Chondrocyte (in vitro differentiated cells): ENCODE measurements around the gene LGMN. TPM values are rescaled to one million over a fixed set of nuclear protein-coding genes. Genes with fewer than 3 reads are reported as not detected.
"Not testable (repeated sequence)": the region's sequence is repeated elsewhere in the genome, so short reads cannot be mapped to it uniquely, and the experiment has no call there.

Experiments
- DNase-seq: peaks from one replicate; pipeline ENCODE4 v3.0.0; 2021; ENCODE audit warnings: mixed read lengths, low spot score
- H3K27ac Mint-ChIP-seq: one replicate; pipeline ENCODE4 v1.8.0; 2021; ENCODE audit warnings: mild to moderate bottlenecking, moderate library complexity, mixed read lengths; ENCODE audit not compliant: unreplicated experiment
- H3K27me3 Mint-ChIP-seq: 2 replicates; pipeline ENCODE4 v1.8.0; 2021; ENCODE audit warnings: low read depth, mixed read lengths
- H3K36me3 Mint-ChIP-seq: 2 replicates; pipeline ENCODE4 v1.8.0; 2021; ENCODE audit warnings: low read depth, mixed read lengths
- H3K4me1 Mint-ChIP-seq: 2 replicates; pipeline ENCODE4 v1.8.0; 2021; ENCODE audit warnings: low read depth, mild to moderate bottlenecking, mixed read lengths
- H3K4me3 Mint-ChIP-seq: one replicate; pipeline ENCODE4 v1.8.0; 2021; ENCODE audit warnings: mild to moderate bottlenecking, moderate library complexity, mixed read lengths; ENCODE audit not compliant: unreplicated experiment
- H3K9me3 Mint-ChIP-seq: 2 replicates; pipeline ENCODE4 v1.8.0; 2021; ENCODE audit warnings: low read depth, mixed read lengths
- total RNA-seq: library from RNA; stranded (reverse); gene quantifications from 3 replicates; pipeline ENCODE4 v1.2.1, GENCODE V29; 2021
- TF ChIP-seq, protein P1 (sequence below): fragments of 200-600 bp; sonication (generic); IDR thresholded peaks from 2 replicates; pipeline ENCODE4 v1.5.0; 2021; ENCODE audit warnings: antibody characterized with exemption, mild to moderate bottlenecking, moderate library complexity

The LGMN gene
- total RNA-seq, 1 donor from 2014 or later: 134 TPM

DNA sequence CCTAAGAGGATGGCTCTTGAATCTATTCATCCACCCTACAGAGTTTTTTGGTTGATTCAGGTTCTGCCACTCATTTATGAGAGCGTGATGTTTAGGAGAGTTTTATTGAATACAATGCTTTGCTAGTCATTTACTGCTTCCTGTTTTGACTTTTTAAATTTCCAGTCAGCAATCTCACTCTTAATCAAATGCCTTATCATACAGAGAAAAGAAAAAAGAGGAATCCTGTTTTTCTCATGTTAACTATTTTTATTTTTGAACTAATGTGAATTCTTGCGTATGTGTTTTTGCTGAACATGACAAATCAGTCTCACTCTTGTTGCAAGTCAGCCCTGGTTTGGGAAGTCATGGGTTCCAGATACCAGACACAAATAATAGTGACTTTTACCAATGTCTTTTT lies 22.1 kb upstream of the LGMN start:
- no peaks in the 10 kb centered on the region for H3K4me1 Mint-ChIP-seq
- H3K27me3 Mint-ChIP-seq: no peaks in the 10 kb centered on the region
- DNase-seq: no peak
- TF ChIP-seq, protein P1, sequence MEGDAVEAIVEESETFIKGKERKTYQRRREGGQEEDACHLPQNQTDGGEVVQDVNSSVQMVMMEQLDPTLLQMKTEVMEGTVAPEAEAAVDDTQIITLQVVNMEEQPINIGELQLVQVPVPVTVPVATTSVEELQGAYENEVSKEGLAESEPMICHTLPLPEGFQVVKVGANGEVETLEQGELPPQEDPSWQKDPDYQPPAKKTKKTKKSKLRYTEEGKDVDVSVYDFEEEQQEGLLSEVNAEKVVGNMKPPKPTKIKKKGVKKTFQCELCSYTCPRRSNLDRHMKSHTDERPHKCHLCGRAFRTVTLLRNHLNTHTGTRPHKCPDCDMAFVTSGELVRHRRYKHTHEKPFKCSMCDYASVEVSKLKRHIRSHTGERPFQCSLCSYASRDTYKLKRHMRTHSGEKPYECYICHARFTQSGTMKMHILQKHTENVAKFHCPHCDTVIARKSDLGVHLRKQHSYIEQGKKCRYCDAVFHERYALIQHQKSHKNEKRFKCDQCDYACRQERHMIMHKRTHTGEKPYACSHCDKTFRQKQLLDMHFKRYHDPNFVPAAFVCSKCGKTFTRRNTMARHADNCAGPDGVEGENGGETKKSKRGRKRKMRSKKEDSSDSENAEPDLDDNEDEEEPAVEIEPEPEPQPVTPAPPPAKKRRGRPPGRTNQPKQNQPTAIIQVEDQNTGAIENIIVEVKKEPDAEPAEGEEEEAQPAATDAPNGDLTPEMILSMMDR: no peak
- no peak overlapping the region for H3K4me3 Mint-ChIP-seq
- H3K9me3 Mint-ChIP-seq: no peaks in the 10 kb centered on the region
- no peaks in the 10 kb centered on the region for H3K36me3 Mint-ChIP-seq
- no peak overlapping the region for H3K27ac Mint-ChIP-seq

DNA sequence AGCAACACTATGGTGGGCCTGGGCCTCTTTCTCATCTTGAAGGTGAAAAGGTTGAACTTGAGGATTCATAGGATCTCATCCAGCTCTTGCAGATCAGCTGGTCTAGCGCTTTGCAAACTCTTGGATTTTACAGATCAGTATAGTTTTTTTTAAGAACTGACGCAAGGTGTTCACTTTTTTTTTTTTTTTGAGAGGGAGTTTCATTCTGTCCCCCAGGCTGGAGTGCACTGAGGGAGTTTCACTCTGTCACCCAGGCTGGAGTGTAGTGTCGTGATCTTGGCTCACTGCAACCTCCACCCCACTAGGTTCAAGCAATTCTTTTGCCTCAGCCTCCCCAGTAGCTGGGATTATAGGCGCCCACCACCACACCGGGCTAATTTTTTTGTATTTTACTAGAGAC lies 20.4 kb upstream of the LGMN start:
- H3K27me3 Mint-ChIP-seq: no peaks in the 10 kb centered on the region
- H3K9me3 Mint-ChIP-seq: no peaks in the 10 kb centered on the region
- TF ChIP-seq, protein P1: no peak
- no peaks in the 10 kb centered on the region for H3K36me3 Mint-ChIP-seq
- DNase-seq: no peak
- H3K27ac Mint-ChIP-seq: no peak overlapping the region
- H3K4me3 Mint-ChIP-seq: no peak overlapping the region
- H3K4me1 Mint-ChIP-seq: no peaks in the 10 kb centered on the region

DNA sequence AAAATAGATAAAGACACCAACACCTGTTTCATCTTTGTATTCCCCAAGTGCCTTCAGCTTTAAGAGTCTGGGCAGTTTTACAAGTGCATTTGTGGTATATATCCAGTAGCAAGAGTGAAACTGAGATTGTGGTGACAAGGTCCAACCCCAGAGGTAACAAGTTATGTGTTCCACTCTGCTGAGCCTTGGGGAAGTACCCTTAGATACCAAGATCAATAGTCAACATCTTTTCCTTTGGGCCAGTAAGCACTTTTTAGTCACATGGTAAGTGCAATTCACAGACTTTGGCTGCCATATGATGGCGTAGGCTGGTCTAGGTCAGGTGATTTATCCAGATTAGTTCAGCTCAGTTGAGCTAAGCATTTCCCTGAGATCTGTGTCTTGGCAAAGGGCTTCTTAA lies 19.8 kb upstream of the LGMN start:
- DNase-seq: not testable (repeated sequence)

DNA sequence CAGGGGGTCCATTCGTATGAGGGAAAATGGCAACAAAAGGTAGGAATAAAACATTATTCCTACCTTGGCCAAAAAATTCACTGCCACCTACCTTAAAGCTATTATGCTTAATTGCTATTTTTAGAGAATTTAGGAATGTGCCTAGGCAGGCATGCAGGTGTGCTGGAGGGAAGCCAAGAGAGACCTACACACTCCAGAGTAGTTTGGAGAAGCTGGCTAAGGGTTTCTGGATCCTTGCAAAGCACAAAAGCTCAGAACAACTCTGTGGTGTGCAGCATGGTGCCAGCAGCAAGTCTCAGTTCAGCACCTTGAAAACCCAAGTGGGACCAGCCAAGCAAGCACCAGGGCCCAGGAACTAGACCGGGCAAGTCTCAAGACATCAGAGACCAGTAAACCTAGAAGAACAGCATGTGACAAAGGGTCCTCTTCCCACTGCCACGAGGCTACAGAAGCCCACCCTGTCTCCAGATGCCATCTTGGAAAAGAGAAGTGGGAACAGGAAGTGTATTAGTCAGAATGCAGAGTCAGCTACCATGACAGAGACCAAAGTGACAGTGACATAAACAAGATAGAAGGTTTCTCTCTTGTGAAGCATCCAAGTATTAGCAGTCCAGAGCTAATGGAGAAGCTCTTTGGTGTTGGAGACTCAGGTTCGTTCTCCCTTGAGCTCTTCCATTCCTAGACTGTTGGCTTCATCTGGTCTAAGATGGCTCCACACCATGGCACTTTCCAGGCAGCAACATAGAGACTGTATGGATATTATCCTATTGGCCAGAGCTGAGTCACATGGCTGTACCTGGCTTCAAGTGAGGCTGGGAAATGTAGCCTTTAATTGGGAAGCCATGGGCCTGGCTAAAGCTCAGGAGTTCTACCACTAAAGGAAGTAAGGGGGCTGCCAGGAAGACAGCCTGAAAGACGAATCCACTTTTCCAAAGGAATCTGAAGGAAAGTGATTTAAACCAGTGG lies 15.5 kb upstream of the LGMN start:
- H3K27ac Mint-ChIP-seq, H3K9me3 Mint-ChIP-seq, DNase-seq, H3K4me1 Mint-ChIP-seq, H3K36me3 Mint-ChIP-seq, H3K4me3 Mint-ChIP-seq: not testable (repeated sequence)
- H3K27me3 Mint-ChIP-seq: peaks cover 13% of the 10 kb centered on the region

More for the DNA sequence above, 19.8 kb upstream of the LGMN start:
- H3K36me3 Mint-ChIP-seq, H3K4me3 Mint-ChIP-seq, H3K9me3 Mint-ChIP-seq, H3K4me1 Mint-ChIP-seq, H3K27me3 Mint-ChIP-seq, H3K27ac Mint-ChIP-seq: not testable (repeated sequence)

DNA sequence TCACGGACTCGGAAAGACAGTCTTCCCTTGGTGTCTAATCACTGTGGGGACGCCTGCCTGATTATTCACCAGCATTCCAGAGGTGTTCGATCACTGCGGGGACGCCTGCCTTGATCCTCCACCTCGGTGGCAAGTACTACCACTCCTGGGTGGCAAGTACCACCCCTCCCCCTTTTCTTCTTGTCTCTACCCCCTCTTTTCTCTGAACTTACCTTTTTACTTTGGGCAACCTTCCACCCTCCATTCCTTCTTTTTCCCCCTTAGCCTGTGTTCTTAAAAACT lies 12.0 kb upstream of the LGMN start:
- Mint-ChIP-seq H3K4me1 (peaks cover 5% of the 10 kb centered on the region), H3K27me3 (peaks cover 13% of the 10 kb centered on the region), H3K4me3 (no peak overlapping the region), H3K36me3 (no peaks in the 10 kb centered on the region), H3K27ac (no peak overlapping the region), H3K9me3 (no peaks in the 10 kb centered on the region)
- TF ChIP-seq, protein P1: no peak
- DNase-seq: no peak

DNA sequence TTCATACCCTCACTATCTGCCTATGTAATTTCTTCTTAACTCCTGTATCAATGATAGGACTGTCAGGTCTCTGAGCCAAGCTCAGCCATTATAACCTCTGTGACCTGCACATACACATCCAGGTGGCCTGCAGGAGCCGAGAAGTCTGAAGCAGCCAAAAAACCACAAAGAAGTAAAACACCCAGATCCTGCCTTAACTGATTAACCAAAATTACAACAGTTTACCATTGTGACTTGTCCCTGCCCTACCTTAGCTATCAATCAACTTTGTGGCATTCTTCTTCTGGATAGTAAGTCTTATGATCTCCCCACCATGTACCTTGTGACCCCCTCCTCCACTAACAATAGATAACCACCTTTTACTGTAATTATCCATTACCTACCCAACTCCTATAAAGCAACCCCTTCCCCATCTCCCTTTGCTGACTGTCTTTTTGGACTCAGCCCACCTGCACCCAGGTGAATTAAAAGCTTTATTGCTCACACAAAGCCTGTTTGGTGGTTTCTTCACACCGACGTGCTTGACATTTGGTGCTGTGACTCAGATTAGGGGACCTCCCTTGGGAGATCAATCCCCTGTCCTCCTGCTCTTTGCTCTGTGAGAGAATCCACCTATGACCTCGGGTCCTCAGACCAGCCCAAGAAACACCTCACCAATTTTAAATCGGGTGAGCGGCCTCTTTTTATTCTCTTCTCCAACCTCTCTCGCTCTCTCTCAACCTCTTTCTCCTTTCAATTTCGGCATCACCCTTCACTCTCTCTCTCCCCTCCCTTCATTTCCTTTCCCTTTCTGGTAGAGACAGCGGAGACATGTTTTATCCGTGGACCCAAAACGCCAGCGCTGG lies 11.5 kb upstream of the LGMN start:
- peaks cover 13% of the 10 kb centered on the region for H3K27me3 Mint-ChIP-seq
- H3K27ac Mint-ChIP-seq: no peak overlapping the region
- no peak overlapping the region for H3K4me3 Mint-ChIP-seq
- TF ChIP-seq, protein P1: no peak
- H3K4me1 Mint-ChIP-seq: peaks cover 5% of the 10 kb centered on the region
- H3K36me3 Mint-ChIP-seq: no peaks in the 10 kb centered on the region
- H3K9me3 Mint-ChIP-seq: no peaks in the 10 kb centered on the region
- DNase-seq: no peak
